NOMO-1 treated with DMSO at 0.1 percent for 48 hours (cell line): Measurements from ENCODE around the gene ITGA6.

Source experiments
- DNase-seq: peaks from one replicate; lab custom pipeline; 2025; ENCODE audit not compliant: unreplicated experiment; lab: John Stamatoyannopoulos, UW

The ITGA6 gene

GRCh38 chr2:172439911-172440310, 12.5 kb downstream of the ITGA6 start:
- no peak for DNase-seq

- DNase-seq: no peak
Measured at GRCh38 chr2:172440795-172441194, 13.4 kb downstream of the ITGA6 start.

GRCh38 chr2:172442072-172442895, 14.9 kb downstream of the ITGA6 start:
- DNase-seq: no peak

GRCh38 chr2:172445851-172446250, 18.5 kb downstream of the ITGA6 start:
- no peak for DNase-seq

GRCh38 chr2:172446474-172447063, 19.2 kb downstream of the ITGA6 start:
- peak; percentile 16 for DNase-seq

GRCh38 chr2:172447811-172448493, 20.6 kb downstream of the ITGA6 start:
- no peak for DNase-seq

- DNase-seq: no peak
Measured at GRCh38 chr2:172448544-172449267, 21.3 kb downstream of the ITGA6 start.

GRCh38 chr2:172449911-172450550, 22.6 kb downstream of the ITGA6 start:
- DNase-seq: no peak

GRCh38 chr2:172451923-172452322, 24.5 kb downstream of the ITGA6 start:
- no peak for DNase-seq

- no peak for DNase-seq
Measured at GRCh38 chr2:172452845-172453244, 25.5 kb downstream of the ITGA6 start.

GRCh38 chr2:172454404-172455120, 27.2 kb downstream of the ITGA6 start:
- DNase-seq: no peak

GRCh38 chr2:172455121-172455515, 27.7 kb downstream of the ITGA6 start:
- DNase-seq: no peak

GRCh38 chr2:172456002-172456401, 28.6 kb downstream of the ITGA6 start:
- DNase-seq: no peak

GRCh38 chr2:172457536-172457935, 30.1 kb downstream of the ITGA6 start:
- DNase-seq: no peak

GRCh38 chr2:172458561-172459124, 31.3 kb downstream of the ITGA6 start:
- no peak for DNase-seq

GRCh38 chr2:172460780-172461201, 33.4 kb downstream of the ITGA6 start:
- peak; percentile 76 for DNase-seq

GRCh38 chr2:172461591-172462372, 34.4 kb downstream of the ITGA6 start:
- DNase-seq: peak; percentile 43

- DNase-seq: peak; percentile 25
Measured at GRCh38 chr2:172462373-172462848, 35.0 kb downstream of the ITGA6 start.

- peak; percentile 70 for DNase-seq
Measured at GRCh38 chr2:172462849-172463381, 35.5 kb downstream of the ITGA6 start.
